Measurements from ENCODE around the gene B4GALNT2.

B4GALNT2 gene

GRCh38 chr17:49216482-49216881 is 83.9 kb downstream of the B4GALNT2 start:
- DNase-seq, result no peak

- DNase-seq, result no peak
Observed at GRCh38 chr17:49216953-49217650, 84.5 kb downstream of the B4GALNT2 start.

- no peak for DNase-seq
Observed at GRCh38 chr17:49217651-49218413, 85.3 kb downstream of the B4GALNT2 start.

- no peak for DNase-seq
Observed at GRCh38 chr17:49218941-49219913, 86.7 kb downstream of the B4GALNT2 start.

- DNase-seq, result no peak
Observed at GRCh38 chr17:49219987-49220386, 87.4 kb downstream of the B4GALNT2 start.

GRCh38 chr17:49223168-49223516 is 90.6 kb downstream of the B4GALNT2 start:
- DNase-seq, result no peak

GRCh38 chr17:49223517-49224197 is 91.1 kb downstream of the B4GALNT2 start:
- DNase-seq, result no peak

- no peak for DNase-seq
Observed at GRCh38 chr17:49224198-49224996, 91.8 kb downstream of the B4GALNT2 start.

- no peak for DNase-seq
Observed at GRCh38 chr17:49224997-49225337, 92.4 kb downstream of the B4GALNT2 start.

GRCh38 chr17:49225554-49226236 is 93.1 kb downstream of the B4GALNT2 start:
- no peak for DNase-seq
